ENCODE results near the gene SSBP4.

Gene SSBP4

DNA sequence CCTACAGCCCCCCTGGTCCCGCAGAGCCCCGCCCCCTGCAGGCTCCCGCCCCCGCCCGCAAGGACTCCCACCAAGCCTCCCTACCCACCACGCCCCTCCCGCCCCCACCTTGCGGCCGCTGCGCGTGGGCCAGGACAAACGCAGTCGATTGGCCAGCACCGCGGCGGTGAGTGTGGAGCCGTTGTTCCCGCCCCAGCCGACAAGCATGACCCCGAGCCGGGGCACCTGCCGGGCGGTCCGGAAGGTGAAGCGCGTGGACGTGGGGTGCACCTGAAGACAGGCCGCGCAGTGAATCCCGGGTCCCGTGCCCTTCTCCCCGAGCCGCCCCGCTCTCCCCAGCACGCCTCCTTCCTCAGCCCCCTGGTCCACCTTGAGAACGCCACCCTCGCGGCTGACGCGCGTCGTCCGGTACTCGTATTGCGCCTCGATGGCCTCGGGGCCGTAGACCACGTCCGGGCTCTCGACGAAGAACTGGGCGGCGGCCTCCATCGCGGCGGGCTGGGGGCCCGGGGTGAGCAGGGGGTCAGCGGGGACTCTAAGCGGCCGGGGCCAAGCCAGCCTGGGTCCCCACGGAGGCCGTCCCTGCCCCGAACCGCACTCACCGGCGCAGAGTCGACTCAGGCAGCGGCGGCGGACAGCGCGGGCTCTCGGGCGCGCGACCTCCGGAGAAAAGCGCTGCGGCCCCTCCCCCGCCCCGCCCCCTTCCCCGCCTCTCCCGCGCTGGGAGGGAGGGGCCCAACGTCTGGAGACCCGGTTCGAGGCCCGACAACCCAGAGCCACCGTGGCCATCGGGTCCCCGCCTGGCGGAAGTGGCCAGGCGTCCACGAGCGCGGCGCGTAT lies 18.5 kb downstream of the SSBP4 start, which contains the start of gene ISYNA1 (continued):
- TF ChIP-seq ZSCAN16 (tag by site-specific recombination; IDR thresholded peaks at IDR 0.05), result no peak
- no peak; the same call in 1 of the 2 replicates for TF ChIP-seq GLIS1 (tag by site-specific recombination; IDR thresholded peaks at IDR 0.05)
- TF ChIP-seq TRIM28 (IDR thresholded peaks at IDR 0.05; ENCODE audit: borderline replicate concordance, low read length), result no peak
- TF ChIP-seq EGR2 (tag by site-specific recombination; IDR thresholded peaks at IDR 0.05; ENCODE audit: low read depth), result peak; percentile 62
- TF ChIP-seq ZNF302 (tag by site-specific recombination; IDR thresholded peaks at IDR 0.05; ENCODE audit: low read depth), result no peak
- peak; percentile 59 for TF ChIP-seq ZBTB48 (tag by site-specific recombination; IDR thresholded peaks at IDR 0.05)
- TF ChIP-seq ZFP3 (tag by site-specific recombination; IDR thresholded peaks at IDR 0.05; ENCODE audit: low read depth), result no peak
- TF ChIP-seq ZNF423 (tag by site-specific recombination; IDR thresholded peaks at IDR 0.05), result 0 out of 2 replicates have a peak, but pooled peaks have one; percentile 26
- TF ChIP-seq BCL11B (tag by site-specific recombination; IDR thresholded peaks at IDR 0.05; ENCODE audit: low read depth), result peak; percentile 85
- no peak for TF ChIP-seq ZNF510 (tag by site-specific recombination; IDR thresholded peaks at IDR 0.05; ENCODE audit: insufficient replicate concordance)
- TF ChIP-seq SP2 (tag by site-specific recombination; IDR thresholded peaks at IDR 0.05), result peak; percentile 44; the same call in 1 of the 2 replicates
- TF ChIP-seq REPIN1 (tag by site-specific recombination; IDR thresholded peaks at IDR 0.05; ENCODE audit: low read depth), result no peak
- TF ChIP-seq ZNF521 (tag by site-specific recombination; IDR thresholded peaks at IDR 0.05), result no peak
- TF ChIP-seq, protein P1, sequence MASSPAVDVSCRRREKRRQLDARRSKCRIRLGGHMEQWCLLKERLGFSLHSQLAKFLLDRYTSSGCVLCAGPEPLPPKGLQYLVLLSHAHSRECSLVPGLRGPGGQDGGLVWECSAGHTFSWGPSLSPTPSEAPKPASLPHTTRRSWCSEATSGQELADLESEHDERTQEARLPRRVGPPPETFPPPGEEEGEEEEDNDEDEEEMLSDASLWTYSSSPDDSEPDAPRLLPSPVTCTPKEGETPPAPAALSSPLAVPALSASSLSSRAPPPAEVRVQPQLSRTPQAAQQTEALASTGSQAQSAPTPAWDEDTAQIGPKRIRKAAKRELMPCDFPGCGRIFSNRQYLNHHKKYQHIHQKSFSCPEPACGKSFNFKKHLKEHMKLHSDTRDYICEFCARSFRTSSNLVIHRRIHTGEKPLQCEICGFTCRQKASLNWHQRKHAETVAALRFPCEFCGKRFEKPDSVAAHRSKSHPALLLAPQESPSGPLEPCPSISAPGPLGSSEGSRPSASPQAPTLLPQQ (tag by site-specific recombination; IDR thresholded peaks at IDR 0.05), result no peak; the same call in none of the 2 replicates
- no peak for TF ChIP-seq ZNF48 (tag by site-specific recombination; IDR thresholded peaks at IDR 0.05)
- no peak for TF ChIP-seq MZF1 (tag by site-specific recombination; IDR thresholded peaks at IDR 0.05; ENCODE audit: borderline replicate concordance)
- TF ChIP-seq, protein P2, sequence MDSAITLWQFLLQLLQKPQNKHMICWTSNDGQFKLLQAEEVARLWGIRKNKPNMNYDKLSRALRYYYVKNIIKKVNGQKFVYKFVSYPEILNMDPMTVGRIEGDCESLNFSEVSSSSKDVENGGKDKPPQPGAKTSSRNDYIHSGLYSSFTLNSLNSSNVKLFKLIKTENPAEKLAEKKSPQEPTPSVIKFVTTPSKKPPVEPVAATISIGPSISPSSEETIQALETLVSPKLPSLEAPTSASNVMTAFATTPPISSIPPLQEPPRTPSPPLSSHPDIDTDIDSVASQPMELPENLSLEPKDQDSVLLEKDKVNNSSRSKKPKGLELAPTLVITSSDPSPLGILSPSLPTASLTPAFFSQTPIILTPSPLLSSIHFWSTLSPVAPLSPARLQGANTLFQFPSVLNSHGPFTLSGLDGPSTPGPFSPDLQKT (IDR thresholded peaks at IDR 0.05; ENCODE audit: borderline replicate concordance, low read depth, low read length), result no peak
- TF ChIP-seq, protein P3, sequence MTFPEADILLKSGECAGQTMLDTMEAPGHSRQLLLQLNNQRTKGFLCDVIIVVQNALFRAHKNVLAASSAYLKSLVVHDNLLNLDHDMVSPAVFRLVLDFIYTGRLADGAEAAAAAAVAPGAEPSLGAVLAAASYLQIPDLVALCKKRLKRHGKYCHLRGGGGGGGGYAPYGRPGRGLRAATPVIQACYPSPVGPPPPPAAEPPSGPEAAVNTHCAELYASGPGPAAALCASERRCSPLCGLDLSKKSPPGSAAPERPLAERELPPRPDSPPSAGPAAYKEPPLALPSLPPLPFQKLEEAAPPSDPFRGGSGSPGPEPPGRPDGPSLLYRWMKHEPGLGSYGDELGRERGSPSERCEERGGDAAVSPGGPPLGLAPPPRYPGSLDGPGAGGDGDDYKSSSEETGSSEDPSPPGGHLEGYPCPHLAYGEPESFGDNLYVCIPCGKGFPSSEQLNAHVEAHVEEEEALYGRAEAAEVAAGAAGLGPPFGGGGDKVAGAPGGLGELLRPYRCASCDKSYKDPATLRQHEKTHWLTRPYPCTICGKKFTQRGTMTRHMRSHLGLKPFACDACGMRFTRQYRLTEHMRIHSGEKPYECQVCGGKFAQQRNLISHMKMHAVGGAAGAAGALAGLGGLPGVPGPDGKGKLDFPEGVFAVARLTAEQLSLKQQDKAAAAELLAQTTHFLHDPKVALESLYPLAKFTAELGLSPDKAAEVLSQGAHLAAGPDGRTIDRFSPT (tag by site-specific recombination; IDR thresholded peaks at IDR 0.05), result no peak
- peak; percentile 60; the same call in 1 of the 2 replicates for TF ChIP-seq ZNF2 (tag by site-specific recombination; IDR thresholded peaks at IDR 0.05)
- TF ChIP-seq ZXDB (tag by site-specific recombination; IDR thresholded peaks at IDR 0.05), result no peak; the same call in 1 of the 2 replicates
- peak; percentile 69 for TF ChIP-seq ZNF76 (tag by site-specific recombination; IDR thresholded peaks at IDR 0.05; ENCODE audit: borderline replicate concordance, low read depth)
- TF ChIP-seq, protein P4, sequence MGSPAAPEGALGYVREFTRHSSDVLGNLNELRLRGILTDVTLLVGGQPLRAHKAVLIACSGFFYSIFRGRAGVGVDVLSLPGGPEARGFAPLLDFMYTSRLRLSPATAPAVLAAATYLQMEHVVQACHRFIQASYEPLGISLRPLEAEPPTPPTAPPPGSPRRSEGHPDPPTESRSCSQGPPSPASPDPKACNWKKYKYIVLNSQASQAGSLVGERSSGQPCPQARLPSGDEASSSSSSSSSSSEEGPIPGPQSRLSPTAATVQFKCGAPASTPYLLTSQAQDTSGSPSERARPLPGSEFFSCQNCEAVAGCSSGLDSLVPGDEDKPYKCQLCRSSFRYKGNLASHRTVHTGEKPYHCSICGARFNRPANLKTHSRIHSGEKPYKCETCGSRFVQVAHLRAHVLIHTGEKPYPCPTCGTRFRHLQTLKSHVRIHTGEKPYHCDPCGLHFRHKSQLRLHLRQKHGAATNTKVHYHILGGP (tag by site-specific recombination; IDR thresholded peaks at IDR 0.05), result no peak
- TF ChIP-seq, protein P5, sequence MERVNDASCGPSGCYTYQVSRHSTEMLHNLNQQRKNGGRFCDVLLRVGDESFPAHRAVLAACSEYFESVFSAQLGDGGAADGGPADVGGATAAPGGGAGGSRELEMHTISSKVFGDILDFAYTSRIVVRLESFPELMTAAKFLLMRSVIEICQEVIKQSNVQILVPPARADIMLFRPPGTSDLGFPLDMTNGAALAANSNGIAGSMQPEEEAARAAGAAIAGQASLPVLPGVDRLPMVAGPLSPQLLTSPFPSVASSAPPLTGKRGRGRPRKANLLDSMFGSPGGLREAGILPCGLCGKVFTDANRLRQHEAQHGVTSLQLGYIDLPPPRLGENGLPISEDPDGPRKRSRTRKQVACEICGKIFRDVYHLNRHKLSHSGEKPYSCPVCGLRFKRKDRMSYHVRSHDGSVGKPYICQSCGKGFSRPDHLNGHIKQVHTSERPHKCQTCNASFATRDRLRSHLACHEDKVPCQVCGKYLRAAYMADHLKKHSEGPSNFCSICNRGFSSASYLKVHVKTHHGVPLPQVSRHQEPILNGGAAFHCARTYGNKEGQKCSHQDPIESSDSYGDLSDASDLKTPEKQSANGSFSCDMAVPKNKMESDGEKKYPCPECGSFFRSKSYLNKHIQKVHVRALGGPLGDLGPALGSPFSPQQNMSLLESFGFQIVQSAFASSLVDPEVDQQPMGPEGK (tag by site-specific recombination; IDR thresholded peaks at IDR 0.05), result no peak; the same call in 1 of the 2 replicates
- TF ChIP-seq ZNF670 (tag by site-specific recombination; IDR thresholded peaks at IDR 0.05; ENCODE audit: low read depth), result no peak
- TF ChIP-seq RBAK (tag by site-specific recombination; IDR thresholded peaks at IDR 0.05), result no peak
- TF ChIP-seq, protein P6, sequence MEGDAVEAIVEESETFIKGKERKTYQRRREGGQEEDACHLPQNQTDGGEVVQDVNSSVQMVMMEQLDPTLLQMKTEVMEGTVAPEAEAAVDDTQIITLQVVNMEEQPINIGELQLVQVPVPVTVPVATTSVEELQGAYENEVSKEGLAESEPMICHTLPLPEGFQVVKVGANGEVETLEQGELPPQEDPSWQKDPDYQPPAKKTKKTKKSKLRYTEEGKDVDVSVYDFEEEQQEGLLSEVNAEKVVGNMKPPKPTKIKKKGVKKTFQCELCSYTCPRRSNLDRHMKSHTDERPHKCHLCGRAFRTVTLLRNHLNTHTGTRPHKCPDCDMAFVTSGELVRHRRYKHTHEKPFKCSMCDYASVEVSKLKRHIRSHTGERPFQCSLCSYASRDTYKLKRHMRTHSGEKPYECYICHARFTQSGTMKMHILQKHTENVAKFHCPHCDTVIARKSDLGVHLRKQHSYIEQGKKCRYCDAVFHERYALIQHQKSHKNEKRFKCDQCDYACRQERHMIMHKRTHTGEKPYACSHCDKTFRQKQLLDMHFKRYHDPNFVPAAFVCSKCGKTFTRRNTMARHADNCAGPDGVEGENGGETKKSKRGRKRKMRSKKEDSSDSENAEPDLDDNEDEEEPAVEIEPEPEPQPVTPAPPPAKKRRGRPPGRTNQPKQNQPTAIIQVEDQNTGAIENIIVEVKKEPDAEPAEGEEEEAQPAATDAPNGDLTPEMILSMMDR (tag by site-specific recombination; IDR thresholded peaks at IDR 0.05), result no peak
- no peak for TF ChIP-seq ZNF629 (tag by site-specific recombination; IDR thresholded peaks at IDR 0.05)
- TF ChIP-seq ZNF133 (tag by site-specific recombination; IDR thresholded peaks at IDR 0.05), result no peak
- TF ChIP-seq ZNF585B (tag by site-specific recombination; IDR thresholded peaks at IDR 0.05), result no peak
